Measurements from ENCODE around the gene COL23A1.

Gene COL23A1

GRCh38 chr5:178533136-178533535, 57.1 kb downstream of the COL23A1 start:
- H3K27me3 Mint-ChIP-seq: no peaks in the 10 kb centered on the region
- no peaks in the 10 kb centered on the region for H3K36me3 Mint-ChIP-seq
- H3K4me3 Mint-ChIP-seq: no peak overlapping the region
- no peak overlapping the region for H3K27ac Mint-ChIP-seq
- H3K9me3 Mint-ChIP-seq: no peaks in the 10 kb centered on the region
- H3K4me1 Mint-ChIP-seq: no peaks in the 10 kb centered on the region

- no peaks in the 10 kb centered on the region for H3K36me3 Mint-ChIP-seq
- no peaks in the 10 kb centered on the region for H3K9me3 Mint-ChIP-seq
- H3K27me3 Mint-ChIP-seq: no peaks in the 10 kb centered on the region
- no peak overlapping the region for H3K4me3 Mint-ChIP-seq
- no peak overlapping the region for H3K27ac Mint-ChIP-seq
- no peaks in the 10 kb centered on the region for H3K4me1 Mint-ChIP-seq
Observed at GRCh38 chr5:178532666-178533065, 57.5 kb downstream of the COL23A1 start.

- Mint-ChIP-seq H3K9me3 (no peaks in the 10 kb centered on the region), H3K27me3 (no peaks in the 10 kb centered on the region), H3K4me1 (no peaks in the 10 kb centered on the region), H3K4me3 (no peak overlapping the region), H3K36me3 (no peaks in the 10 kb centered on the region), H3K27ac (no peak overlapping the region)
Observed at GRCh38 chr5:178532236-178532635, 58.0 kb downstream of the COL23A1 start.

- no peak overlapping the region for H3K27ac Mint-ChIP-seq
Observed at GRCh38 chr5:178531786-178532185, 58.4 kb downstream of the COL23A1 start.

GRCh38 chr5:178530526-178530925, 59.7 kb downstream of the COL23A1 start:
- H3K4me3 Mint-ChIP-seq: no peak overlapping the region
- no peaks in the 10 kb centered on the region for H3K9me3 Mint-ChIP-seq
- H3K4me1 Mint-ChIP-seq: no peaks in the 10 kb centered on the region
- H3K27ac Mint-ChIP-seq: no peak overlapping the region
- H3K27me3 Mint-ChIP-seq: no peaks in the 10 kb centered on the region
- H3K36me3 Mint-ChIP-seq: no peaks in the 10 kb centered on the region

More at GRCh38 chr5:178531786-178532185, 58.4 kb downstream of the COL23A1 start:
- Mint-ChIP-seq H3K9me3 (no peaks in the 10 kb centered on the region), H3K4me1 (no peaks in the 10 kb centered on the region), H3K36me3 (no peaks in the 10 kb centered on the region), H3K27me3 (no peaks in the 10 kb centered on the region), H3K4me3 (no peak overlapping the region)

GRCh38 chr5:178529080-178529479, 61.1 kb downstream of the COL23A1 start:
- Mint-ChIP-seq H3K4me3 (no peak overlapping the region), H3K9me3 (no peaks in the 10 kb centered on the region), H3K27ac (no peak overlapping the region), H3K36me3 (no peaks in the 10 kb centered on the region), H3K4me1 (no peaks in the 10 kb centered on the region), H3K27me3 (no peaks in the 10 kb centered on the region)

GRCh38 chr5:178527458-178528307, 62.5 kb downstream of the COL23A1 start:
- H3K4me3 Mint-ChIP-seq: no peak overlapping the region
- H3K9me3 Mint-ChIP-seq: no peaks in the 10 kb centered on the region

GRCh38 chr5:178526773-178527457, 63.3 kb downstream of the COL23A1 start:
- Mint-ChIP-seq H3K27ac (no peak overlapping the region), H3K27me3 (no peaks in the 10 kb centered on the region), H3K4me1 (no peaks in the 10 kb centered on the region), H3K4me3 (no peak overlapping the region), H3K36me3 (no peaks in the 10 kb centered on the region), H3K9me3 (no peaks in the 10 kb centered on the region)

More at GRCh38 chr5:178527458-178528307, 62.5 kb downstream of the COL23A1 start:
- Mint-ChIP-seq H3K4me1 (no peaks in the 10 kb centered on the region), H3K27me3 (no peaks in the 10 kb centered on the region), H3K36me3 (no peaks in the 10 kb centered on the region), H3K27ac (no peak overlapping the region)

- H3K27me3 Mint-ChIP-seq: no peaks in the 10 kb centered on the region
- no peaks in the 10 kb centered on the region for H3K36me3 Mint-ChIP-seq
- H3K9me3 Mint-ChIP-seq: no peaks in the 10 kb centered on the region
- H3K4me1 Mint-ChIP-seq: no peaks in the 10 kb centered on the region
- H3K4me3 Mint-ChIP-seq: no peak overlapping the region
- H3K27ac Mint-ChIP-seq: no peak overlapping the region
Observed at GRCh38 chr5:178525906-178526732, 64.1 kb downstream of the COL23A1 start.

GRCh38 chr5:178524093-178524882, 65.9 kb downstream of the COL23A1 start:
- Mint-ChIP-seq H3K9me3 (no peaks in the 10 kb centered on the region), H3K4me1 (no peaks in the 10 kb centered on the region), H3K36me3 (no peaks in the 10 kb centered on the region), H3K27me3 (no peaks in the 10 kb centered on the region), H3K4me3 (no peak overlapping the region), H3K27ac (no peak overlapping the region)

GRCh38 chr5:178522361-178522760, 67.8 kb downstream of the COL23A1 start:
- no peak overlapping the region for H3K4me3 Mint-ChIP-seq
- no peaks in the 10 kb centered on the region for H3K27me3 Mint-ChIP-seq
- no peaks in the 10 kb centered on the region for H3K9me3 Mint-ChIP-seq
- H3K27ac Mint-ChIP-seq: no peak overlapping the region
- no peaks in the 10 kb centered on the region for H3K4me1 Mint-ChIP-seq
- H3K36me3 Mint-ChIP-seq: no peaks in the 10 kb centered on the region

GRCh38 chr5:178520851-178521250, 69.3 kb downstream of the COL23A1 start:
- Mint-ChIP-seq H3K4me3 (no peak overlapping the region), H3K27ac (no peak overlapping the region), H3K36me3 (no peaks in the 10 kb centered on the region), H3K9me3 (no peaks in the 10 kb centered on the region), H3K27me3 (peaks cover 4% of the 10 kb centered on the region), H3K4me1 (no peaks in the 10 kb centered on the region)

GRCh38 chr5:178519804-178520203, 70.4 kb downstream of the COL23A1 start:
- Mint-ChIP-seq H3K27me3 (peaks cover 7% of the 10 kb centered on the region), H3K36me3 (no peaks in the 10 kb centered on the region), H3K4me3 (no peak overlapping the region)

GRCh38 chr5:178519155-178519554, 71.0 kb downstream of the COL23A1 start:
- H3K4me1 Mint-ChIP-seq: no peaks in the 10 kb centered on the region

More at GRCh38 chr5:178519804-178520203, 70.4 kb downstream of the COL23A1 start:
- Mint-ChIP-seq H3K9me3 (no peaks in the 10 kb centered on the region), H3K4me1 (no peaks in the 10 kb centered on the region), H3K27ac (no peak overlapping the region)

More at GRCh38 chr5:178519155-178519554, 71.0 kb downstream of the COL23A1 start:
- Mint-ChIP-seq H3K27ac (no peak overlapping the region), H3K27me3 (peaks cover 7% of the 10 kb centered on the region), H3K9me3 (peaks cover under 1% of the 10 kb centered on the region), H3K36me3 (no peaks in the 10 kb centered on the region), H3K4me3 (no peak overlapping the region)
